ENCODE measurements around the gene PHYHIPL. TPM values are rescaled to one million over a fixed set of nuclear protein-coding genes. Genes with fewer than 3 reads are reported as not detected.

Gene PHYHIPL
- total and polyA plus RNA-seq, 2 of the 8 experiments (the other 6 are each of a cell fraction or from before 2014, with no cell fraction given) = 0.23 to 0.48 TPM

- TF ChIP-seq CTCF (IDR thresholded peaks at IDR 0.05; ENCODE audit: control extremely low read depth in 1 of 3, insufficient read depth in 1 of 3, low read depth in 1 of 3, low read length in 3 of 3) = peak in 2 of 3 experiments; percentile 4 to 13; a peak in 2 of 4 replicates
- no peak for TF ChIP-seq FOSL1 (IDR thresholded peaks at IDR 0.05; ENCODE audit: insufficient read depth, low read depth, low read length)
- TF ChIP-seq RAD21 (IDR thresholded peaks at IDR 0.05 in 1 of 2, conservative IDR thresholded peaks at IDR 0.05 in 1 of 2; ENCODE audit: low read depth in 2 of 2, low read length in 2 of 2) = peak in 1 of 2 experiments; percentile 8; a peak in 1 of 4 replicates
- TF ChIP-seq NANOG (IDR thresholded peaks at IDR 0.05; ENCODE audit: insufficient read depth, low read depth, low read length, poor library complexity, severe bottlenecking) = no peak
- TF ChIP-seq CHD1 (IDR thresholded peaks at IDR 0.05; ENCODE audit: low read depth, low read length) = no peak
- no peak for TF ChIP-seq BCL11A (IDR thresholded peaks at IDR 0.05; ENCODE audit: low read depth in 2 of 2, low read length in 2 of 2)
Observed at GRCh38 chr10:59177031-59177797, 771 bp downstream of the PHYHIPL start (continued).
